ENCODE measurements around the gene SARM1. TPM values are rescaled to one million over a fixed set of nuclear protein-coding genes. Genes with fewer than 3 reads are reported as not detected.

SARM1 gene
- polyA plus RNA-seq, 1 of the 3 experiments (the other 2 are of a cell fraction), result 17.4 TPM

GRCh38 chr17:28367641-28368305 is 3.7 kb upstream of the SARM1 start:
- no peak for DNase-seq
- CTCF ChIA-PET, result interaction anchor here (1.3 kb wide), 1 partner anchor 22 kb away, joined by 4 read pairs; no protein-coding TSS in a partner anchor
- Histone ChIP-seq H3K9me3 (no peaks in the 10 kb centered on the region), H2AFZ (ENCODE audit: low read depth) (no peak overlapping the region), H3K79me2 (ENCODE audit: insufficient read depth) (peaks cover 4% of the 10 kb centered on the region; the same call in 1 of the 2 replicates), H3K9ac (no peak overlapping the region), H3K4me1 (ENCODE audit: control insufficient read depth in 1 of 2, insufficient read depth in 2 of 2, low read depth in 1 of 2, low read length in 1 of 2) (peaks cover 7 to 18% of the 10 kb centered on the region in 2 experiments), H3K27me3 (ENCODE audit: insufficient read depth) (no peaks in the 10 kb centered on the region), H3K27ac (ENCODE audit: low read depth in 2 of 2, low read length in 1 of 2) (no peak overlapping the region), H3K36me3 (replicated peaks in 1 of 2; ENCODE audit: control insufficient read depth in 1 of 2, insufficient read depth in 2 of 2, low read length in 1 of 2) (peaks cover 0 to 16% of the 10 kb centered on the region in 2 experiments), H4K20me1 (ENCODE audit: insufficient read depth) (peaks cover 3% of the 10 kb centered on the region), H3F3A (replicated peaks; ENCODE audit: insufficient read depth) (peaks cover 21% of the 10 kb centered on the region), H3K9me2 (no peaks in the 10 kb centered on the region), H3K4me3 (ENCODE audit: low read depth in 2 of 2, low read length in 1 of 2) (no peak overlapping the region), H3K4me2 (no peak overlapping the region)
- POLR2A ChIA-PET, result no interaction called here
- TF ChIP-seq REST (IDR thresholded peaks at IDR 0.05; ENCODE audit: low read depth, low read length), result no peak
- TF ChIP-seq CTCF (IDR thresholded peaks at IDR 0.05), result no peak
- TF ChIP-seq SIN3A (IDR thresholded peaks at IDR 0.05; ENCODE audit: borderline replicate concordance, low read depth, low read length), result no peak
- 79% methylated on average over 6 of the region's 21 CpGs for WGBS (ENCODE audit: low lambda C conversion rate)

- WGBS (ENCODE audit: low lambda C conversion rate), result 89% methylated on average over 3 of the region's 5 CpGs
- POLR2A ChIA-PET, result interaction anchor here (4.5 kb wide), 1 partner anchor 11 kb away, joined by 34 read pairs; the partner anchor contains the start of gene POLDIP2
- H3K36me3 ChIP-seq (replicated peaks in 1 of 2; ENCODE audit: control insufficient read depth in 1 of 2, insufficient read depth in 2 of 2, low read length in 1 of 2), result peaks cover 0 to 14% of the 10 kb centered on the region in 2 experiments
Observed at GRCh38 chr17:28368306-28368831, 3.1 kb upstream of the SARM1 start.

More at GRCh38 chr17:28368306-28368831, 3.1 kb upstream of the SARM1 start:
- Histone ChIP-seq H3K4me1 (ENCODE audit: control insufficient read depth in 1 of 2, insufficient read depth in 2 of 2, low read depth in 1 of 2, low read length in 1 of 2) (peaks cover 13 to 24% of the 10 kb centered on the region in 2 experiments), H3K9me2 (no peaks in the 10 kb centered on the region), H3K4me2 (no peak overlapping the region), H3K9ac (no peak overlapping the region), H3K79me2 (ENCODE audit: insufficient read depth) (peaks cover 10% of the 10 kb centered on the region), H3F3A (replicated peaks; ENCODE audit: insufficient read depth) (peaks cover 18% of the 10 kb centered on the region), H3K27ac (ENCODE audit: low read depth in 2 of 2, low read length in 1 of 2) (no peak overlapping the region), H3K4me3 (ENCODE audit: low read depth in 2 of 2, low read length in 1 of 2) (no peak overlapping the region), H4K20me1 (ENCODE audit: insufficient read depth) (peaks cover 9% of the 10 kb centered on the region), H3K27me3 (ENCODE audit: insufficient read depth) (no peaks in the 10 kb centered on the region), H2AFZ (ENCODE audit: low read depth) (no peak overlapping the region), H3K9me3 (no peaks in the 10 kb centered on the region)
- CTCF ChIA-PET, result no interaction called here
- no peak for DNase-seq
- no peak for TF ChIP-seq YY1 (IDR thresholded peaks at IDR 0.05; ENCODE audit: low read depth)
- TF ChIP-seq EZH2phosphoT487 (IDR thresholded peaks at IDR 0.05; ENCODE audit: borderline replicate concordance, low read depth), result no peak
- TF ChIP-seq GABPA (IDR thresholded peaks at IDR 0.05; ENCODE audit: low read depth), result no peak
- TF ChIP-seq REST (IDR thresholded peaks at IDR 0.05; ENCODE audit: low read depth, low read length), result no peak
- TF ChIP-seq FOSL2 (IDR thresholded peaks at IDR 0.05; ENCODE audit: borderline replicate concordance, low read depth), result no peak
- TF ChIP-seq POLR2AphosphoS5 (IDR thresholded peaks at IDR 0.05; ENCODE audit: low read depth, low read length), result no peak
- TF ChIP-seq SIN3A (IDR thresholded peaks at IDR 0.05; ENCODE audit: borderline replicate concordance, low read depth, low read length), result no peak
